ENCODE data around the gene B4GALNT3.

Gene B4GALNT3

GRCh38 chr12:593396-594270 lies 133.9 kb downstream of the B4GALNT3 start:
- DNase-seq (ENCODE audit: low spot score): no peak

DNA sequence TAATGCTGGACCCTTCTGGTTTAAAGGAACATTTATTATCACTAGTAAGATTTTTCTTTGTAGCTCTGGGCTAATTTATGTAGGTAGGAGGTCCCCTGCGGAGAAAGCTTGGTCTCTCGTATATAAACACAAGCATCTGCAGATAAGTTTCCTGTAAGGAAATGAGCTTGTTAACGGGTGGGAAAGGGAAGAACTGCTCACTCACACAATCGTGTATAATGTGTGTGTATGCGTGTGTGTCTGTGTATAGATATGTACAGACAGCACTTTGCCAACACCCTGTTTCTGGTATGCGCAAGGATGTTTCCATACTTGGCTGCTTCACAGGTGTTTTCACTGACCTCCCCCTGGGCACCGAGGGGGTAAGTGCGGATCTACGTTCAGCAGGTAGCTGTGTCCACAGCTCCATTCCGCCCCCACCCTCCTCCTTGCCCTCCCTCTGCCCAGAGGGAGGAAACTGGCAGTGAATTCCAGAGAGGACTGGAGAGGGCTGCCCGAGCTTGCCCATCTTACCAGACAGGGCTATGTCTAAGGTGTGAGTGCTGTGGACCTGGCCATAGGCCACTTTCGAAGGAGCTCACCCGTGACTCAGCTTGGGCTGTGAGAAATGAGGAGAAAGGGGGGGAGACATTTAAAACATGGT lies 138.3 kb downstream of the B4GALNT3 start:
- DNase-seq (ENCODE audit: low spot score): no peak

GRCh38 chr12:599756-600155 lies 140.0 kb downstream of the B4GALNT3 start:
- no peak for DNase-seq (ENCODE audit: low spot score)

DNA sequence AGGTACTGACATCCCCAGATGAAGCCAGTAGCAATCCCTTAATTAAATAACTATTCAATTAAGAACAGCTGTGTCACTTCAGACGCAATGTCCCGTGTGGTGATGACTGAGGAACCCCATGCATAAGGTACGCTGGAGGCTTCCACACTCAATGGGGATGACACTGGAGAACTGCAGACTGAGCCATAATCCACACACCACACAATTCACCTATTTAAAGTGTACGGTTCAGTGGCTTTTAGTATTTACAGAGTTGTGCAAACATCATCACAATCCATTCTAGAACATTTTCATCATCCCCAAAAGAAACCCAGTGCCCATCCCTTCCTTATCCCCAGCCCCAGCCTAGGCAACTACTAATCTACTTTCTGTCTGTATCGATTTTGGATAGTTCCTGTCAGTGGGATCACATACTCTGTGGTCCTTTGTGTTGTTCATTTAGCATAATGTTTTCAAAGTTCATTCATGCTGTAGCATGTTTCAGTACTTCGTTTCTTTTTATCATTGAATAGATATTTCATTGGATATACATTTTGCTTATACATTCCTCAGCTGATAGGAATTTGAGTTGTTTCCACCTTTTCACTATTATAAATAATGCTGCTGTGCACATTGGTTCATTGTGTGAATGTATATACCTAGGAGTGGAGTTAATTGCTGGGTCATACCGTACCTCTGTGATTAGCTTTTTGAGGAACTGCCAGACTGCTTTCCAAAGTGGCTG lies 142.4 kb downstream of the B4GALNT3 start:
- DNase-seq (ENCODE audit: low spot score): no peak

- no peak for DNase-seq (ENCODE audit: low spot score)
Observed at GRCh38 chr12:602700-603068, 142.9 kb downstream of the B4GALNT3 start.

DNA sequence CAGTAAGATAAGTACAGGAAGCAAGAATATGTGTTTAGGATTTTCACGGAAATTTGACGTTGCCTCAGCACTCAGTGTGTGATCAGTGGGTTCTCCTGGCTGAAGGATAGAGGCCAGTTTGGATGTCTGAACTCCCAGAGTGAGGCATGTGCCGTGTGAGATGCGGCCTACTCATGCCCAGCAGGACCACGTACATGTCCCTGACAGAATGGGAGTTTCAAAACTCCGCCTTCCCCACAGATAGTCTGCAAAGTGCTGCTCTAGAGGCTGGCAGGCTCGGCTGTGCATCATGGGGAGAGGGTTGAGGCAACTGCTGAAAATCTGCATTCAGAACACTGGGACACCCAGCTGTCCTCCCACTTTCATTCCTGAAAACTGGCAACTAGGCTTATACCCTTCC lies 145.2 kb downstream of the B4GALNT3 start:
- DNase-seq (ENCODE audit: low spot score): no peak

GRCh38 chr12:607541-608001 lies 147.8 kb downstream of the B4GALNT3 start:
- DNase-seq (ENCODE audit: low spot score): no peak

DNA sequence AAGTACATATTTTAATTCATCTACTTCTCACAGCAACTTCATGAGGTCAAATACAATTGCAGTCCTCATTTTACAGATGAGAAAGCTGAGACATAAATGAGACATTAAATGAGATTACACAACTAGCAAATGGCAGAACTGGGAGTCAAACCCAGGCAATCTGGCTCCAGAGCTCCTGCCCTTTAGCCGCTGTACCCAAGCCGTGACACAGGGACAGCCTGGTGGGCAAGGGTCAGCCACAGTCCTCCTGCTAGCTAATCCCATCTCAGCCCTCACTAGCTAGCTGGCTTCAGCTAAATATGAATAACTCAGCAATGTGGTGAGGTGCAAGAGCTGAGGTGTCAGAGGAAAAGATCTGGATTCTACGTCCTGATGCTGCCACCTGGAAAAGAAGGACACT lies 148.7 kb downstream of the B4GALNT3 start:
- DNase-seq (ENCODE audit: low spot score): no peak

DNA sequence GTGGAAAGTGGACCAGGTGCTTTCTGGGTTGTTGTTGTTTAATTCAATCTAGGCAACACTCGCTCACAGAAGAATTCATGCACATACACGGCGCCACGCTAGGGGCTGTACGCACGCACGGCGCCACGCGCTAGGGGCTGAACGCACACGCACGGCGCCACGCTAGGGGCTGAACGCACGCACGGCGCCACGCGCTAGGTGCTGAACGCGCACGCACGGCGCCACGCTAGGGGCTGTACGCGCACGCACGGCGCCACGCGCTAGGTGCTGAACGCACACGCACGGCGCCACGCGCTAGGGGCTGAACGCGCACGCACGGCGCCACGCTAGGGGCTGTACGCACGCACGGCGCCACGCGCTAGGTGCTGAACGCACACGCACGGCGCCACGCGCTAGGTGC lies 149.2 kb downstream of the B4GALNT3 start:
- no peak for DNase-seq (ENCODE audit: low spot score)

GRCh38 chr12:611721-612120 lies 152.0 kb downstream of the B4GALNT3 start:
- no peak for DNase-seq (ENCODE audit: low spot score)

DNA sequence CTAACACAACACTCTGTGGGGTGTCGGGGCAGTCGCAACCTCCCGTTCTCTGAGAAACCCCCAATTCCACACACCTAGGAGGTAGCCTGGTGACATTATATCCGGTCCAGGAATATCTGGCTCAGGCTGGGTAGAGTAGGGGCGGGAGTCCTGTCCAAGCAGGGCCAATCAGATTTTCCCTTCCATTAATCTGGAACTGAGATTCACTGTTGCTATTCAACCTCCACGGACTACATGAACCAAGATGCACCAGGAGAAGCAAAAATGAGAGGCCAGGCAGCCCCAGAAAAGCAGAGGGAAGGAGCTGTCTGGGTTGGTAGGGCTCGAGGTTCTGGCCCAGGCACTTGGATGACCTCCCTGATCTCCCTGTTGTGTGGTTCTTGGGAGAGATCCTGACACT lies 152.6 kb downstream of the B4GALNT3 start:
- no peak for DNase-seq (ENCODE audit: low spot score)

DNA sequence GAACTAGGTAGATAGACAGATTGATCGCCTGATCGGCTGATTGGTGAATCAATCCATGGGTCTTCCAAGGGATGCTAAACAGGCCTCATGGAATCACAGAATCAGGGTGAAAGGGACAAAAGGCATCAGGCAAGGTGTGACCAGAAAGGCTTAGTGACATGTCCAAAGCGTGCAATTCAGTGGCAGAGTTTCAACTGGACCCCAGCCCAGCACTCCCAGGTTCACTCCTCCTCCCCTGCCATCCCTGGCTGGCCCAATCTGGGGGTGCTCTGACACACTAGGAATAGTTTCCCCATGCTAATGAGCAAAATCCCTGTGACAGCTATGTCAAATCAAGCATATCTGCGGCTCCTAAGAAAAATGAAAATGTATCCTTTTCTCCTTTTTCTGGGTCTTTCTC lies 153.1 kb downstream of the B4GALNT3 start:
- DNase-seq (ENCODE audit: low spot score): no peak

Measured in ecto neural progenitor cell (in vitro differentiated cells).